ENCODE results near the gene PET100. TPM values are rescaled to one million over a fixed set of nuclear protein-coding genes. Genes with fewer than 3 reads are reported as not detected.
"Not testable (repeated sequence)": the region's sequence is repeated elsewhere in the genome, so short reads cannot be mapped to it uniquely, and the experiment has no call there.

PET100 gene
- polyA plus RNA-seq, 1 donor: 61.0 TPM

DNA sequence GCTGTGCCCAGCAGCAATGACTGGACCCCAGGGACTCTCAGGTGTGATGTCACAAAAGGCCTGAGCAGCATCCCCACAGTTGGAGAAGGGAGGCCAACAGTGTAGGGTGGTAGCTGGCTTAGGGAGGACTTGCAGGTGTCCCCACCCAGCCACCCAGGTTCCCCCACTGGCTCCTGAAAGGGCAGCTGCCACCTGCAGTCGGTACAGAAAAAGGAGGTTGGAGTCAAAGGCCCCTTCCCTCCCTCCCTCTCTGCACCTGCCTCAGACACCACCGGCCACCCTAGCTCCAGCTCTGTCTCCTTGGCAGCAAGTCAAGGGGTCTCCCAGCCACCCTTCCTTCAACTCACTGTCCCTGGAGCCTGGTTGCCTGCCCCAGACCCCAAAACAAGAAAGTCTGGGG, 4.1 kb downstream of the PET100 start, which contains the start of gene PCP2:
Gene PCP2, minus strand, starts transcription at position 22 of the 400 bp plus-strand sequence. CDS start 262 bp downstream, outside the sequence.
- DNase-seq (ENCODE audit: low read depth): no peak

GRCh38 chr19:7635670-7636069, 6.1 kb downstream of the PET100 start:
- DNase-seq (ENCODE audit: low read depth): no peak

- no peak for DNase-seq (ENCODE audit: low read depth)
These were observed 6.7 kb downstream of the PET100 start for GRCh38 chr19:7636317-7636690.

DNA sequence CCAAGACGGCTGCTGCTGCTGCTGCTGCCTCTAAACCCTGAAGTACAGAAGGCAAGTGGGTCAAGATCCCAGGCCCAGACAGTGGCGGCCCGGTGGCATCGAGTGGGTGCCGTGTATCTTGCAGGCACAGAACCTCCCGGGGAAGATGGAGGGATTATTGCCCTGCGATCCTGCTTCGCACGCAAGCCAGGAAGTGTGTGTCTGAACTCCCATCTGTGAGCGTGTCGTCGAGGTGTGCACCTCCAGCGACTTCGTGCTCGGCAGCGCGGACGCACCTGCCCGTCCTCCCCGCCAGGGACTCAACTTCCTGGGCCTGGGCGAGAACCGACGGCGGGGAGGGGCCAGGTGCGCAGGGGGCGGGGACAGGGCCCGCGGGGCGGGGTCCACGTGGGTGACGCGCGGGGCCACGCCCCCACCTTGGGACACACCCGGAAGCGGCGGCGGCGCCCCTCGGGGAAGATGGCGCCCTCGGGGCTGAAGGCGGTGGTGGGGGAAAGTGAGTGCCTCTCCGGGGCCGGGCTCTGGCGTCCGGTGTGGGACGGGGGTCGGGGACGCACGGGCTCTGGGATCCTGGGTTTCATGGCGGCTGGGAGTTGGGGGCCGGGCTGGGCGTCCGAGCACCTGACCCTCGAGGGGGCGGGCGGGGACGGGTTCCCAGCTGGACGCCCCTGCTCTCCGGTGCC, 7.2 kb downstream of the PET100 start, which contains the start of gene STXBP2:
Gene STXBP2, plus strand, starts transcription at position 420 of the 683 bp plus-strand sequence. Its CDS starts 40 bp downstream, at position 460.
- no peak for DNase-seq (ENCODE audit: low read depth)

DNA sequence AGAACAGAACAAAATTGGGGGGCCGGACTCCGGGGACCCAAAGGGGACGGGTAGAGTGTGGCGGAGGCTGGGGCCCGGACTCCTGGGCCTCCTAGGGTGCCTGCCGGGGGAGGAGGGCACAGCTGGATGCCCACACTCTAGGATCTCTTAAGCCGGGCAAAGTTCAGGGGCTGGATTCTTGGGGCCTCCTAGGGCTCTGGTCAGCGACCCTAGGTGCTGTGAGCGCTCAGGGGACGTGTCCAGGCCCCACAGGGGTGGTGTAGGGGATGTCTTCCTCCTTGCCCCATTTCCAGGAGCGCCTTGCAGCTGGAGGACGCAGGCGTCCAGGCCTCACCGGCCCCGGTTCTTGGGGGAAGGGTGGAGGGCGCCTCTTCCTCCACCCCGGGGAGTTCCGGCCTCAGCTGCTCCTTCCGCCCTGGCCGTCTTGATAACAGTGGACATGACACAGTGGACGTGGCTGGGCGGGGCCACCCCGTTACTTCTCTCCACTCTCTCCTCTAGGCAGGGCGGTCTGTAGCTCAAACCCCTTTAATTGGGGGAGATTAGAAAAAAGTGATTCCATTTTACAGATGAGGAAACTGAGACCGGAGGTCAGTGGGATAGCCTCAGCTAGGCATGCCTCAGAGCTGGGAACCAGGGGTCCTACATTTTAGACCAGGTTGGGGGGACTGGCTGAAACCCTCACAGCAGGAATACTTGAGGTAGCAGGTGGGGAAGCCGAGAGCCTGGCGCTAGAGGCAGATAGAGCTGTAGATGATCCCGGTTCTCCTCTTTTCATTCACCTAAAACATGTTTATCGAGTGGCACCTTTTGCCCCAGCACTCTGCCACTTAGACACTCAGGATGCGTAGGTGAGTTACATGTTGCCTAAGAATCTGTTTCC, 8.0 kb downstream of the PET100 start:
- no peak for DNase-seq (ENCODE audit: low read depth)

DNA sequence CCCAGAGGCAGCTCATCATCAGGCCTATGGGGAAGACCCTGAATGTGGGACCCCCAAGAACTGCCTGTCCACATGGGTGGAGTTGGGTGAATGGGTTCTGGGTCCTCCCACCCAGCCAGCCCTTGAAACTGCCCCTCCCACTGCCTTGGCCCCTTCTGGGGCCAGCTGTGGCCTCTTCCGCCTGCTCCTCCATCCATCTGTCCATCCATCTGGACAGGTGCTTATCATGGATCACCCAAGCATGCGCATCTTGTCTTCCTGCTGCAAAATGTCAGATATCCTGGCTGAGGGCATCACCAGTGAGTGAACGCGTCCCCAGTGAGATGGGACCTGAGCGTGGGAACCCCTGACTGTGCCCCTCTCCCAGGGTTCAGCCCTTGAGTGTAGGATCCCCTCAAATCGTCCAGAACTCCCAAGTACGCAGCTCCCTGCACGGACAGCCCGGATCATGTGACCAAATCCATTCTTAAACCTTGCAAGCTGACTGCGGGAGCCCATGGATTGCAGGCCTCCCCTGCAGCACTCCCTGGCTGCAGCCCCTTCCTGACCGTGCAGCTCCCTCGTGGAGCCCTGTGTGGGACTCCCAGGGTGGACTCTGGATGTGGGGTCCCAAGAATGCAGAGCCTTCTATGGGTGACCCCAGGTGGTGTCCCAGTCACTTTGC, 9.3 kb downstream of the PET100 start:
- no peak for DNase-seq (ENCODE audit: low read depth)

DNA sequence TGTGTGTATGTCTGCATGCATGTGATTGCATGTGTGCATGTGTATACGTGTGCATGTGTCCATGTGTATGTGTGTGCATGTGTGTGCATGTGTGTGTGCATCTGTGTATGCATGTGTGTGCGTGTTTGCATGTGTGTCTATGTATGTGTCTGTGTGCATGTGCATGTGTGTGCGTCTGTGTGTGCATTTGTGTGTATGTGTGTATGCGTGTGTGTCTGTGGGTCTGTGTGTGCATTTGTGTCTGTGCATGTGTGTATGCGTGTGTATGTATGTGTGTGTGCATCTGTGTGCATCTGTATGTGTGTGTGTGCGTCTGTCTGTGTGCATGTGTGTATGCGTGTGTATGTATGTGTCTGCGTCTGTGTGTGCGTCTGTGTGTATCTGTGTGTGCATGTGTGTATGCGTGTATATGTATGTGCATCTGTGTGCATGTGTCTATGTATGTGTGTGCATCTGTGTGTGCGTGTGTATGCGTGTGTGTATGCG, 10.3 kb downstream of the PET100 start:
- no peak for DNase-seq (ENCODE audit: low read depth)

- no peak for DNase-seq (ENCODE audit: low read depth)
These were observed 11.2 kb downstream of the PET100 start for GRCh38 chr19:7640803-7641202.

- DNase-seq (ENCODE audit: low read depth): no peak
These were observed 12.0 kb downstream of the PET100 start for GRCh38 chr19:7641290-7642276.

GRCh38 chr19:7642295-7643030, 12.9 kb downstream of the PET100 start:
- DNase-seq (ENCODE audit: low read depth): no peak

GRCh38 chr19:7643031-7643415, 13.4 kb downstream of the PET100 start:
- no peak for DNase-seq (ENCODE audit: low read depth)

- not testable (repeated sequence) for DNase-seq (ENCODE audit: low read depth)
These were observed 14.3 kb downstream of the PET100 start for GRCh38 chr19:7643629-7644549.

DNA sequence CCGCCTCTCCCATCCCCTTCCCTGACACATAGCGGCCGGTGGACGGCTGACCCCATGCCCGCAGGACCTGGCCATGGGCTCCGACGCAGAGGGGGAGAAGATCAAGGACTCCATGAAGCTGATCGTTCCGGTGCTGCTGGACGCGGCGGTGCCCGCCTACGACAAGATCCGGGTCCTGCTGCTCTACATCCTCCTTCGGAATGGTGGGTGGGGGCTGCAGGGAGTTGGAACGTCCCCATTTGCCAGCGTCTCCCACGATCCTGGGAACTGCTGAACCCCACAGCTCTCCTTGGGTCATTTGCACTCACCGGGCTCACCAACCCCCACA, 14.9 kb downstream of the PET100 start:
- DNase-seq (ENCODE audit: low read depth): no peak

- DNase-seq (ENCODE audit: low read depth): no peak
These were observed 15.6 kb downstream of the PET100 start for GRCh38 chr19:7645163-7645562.

DNA sequence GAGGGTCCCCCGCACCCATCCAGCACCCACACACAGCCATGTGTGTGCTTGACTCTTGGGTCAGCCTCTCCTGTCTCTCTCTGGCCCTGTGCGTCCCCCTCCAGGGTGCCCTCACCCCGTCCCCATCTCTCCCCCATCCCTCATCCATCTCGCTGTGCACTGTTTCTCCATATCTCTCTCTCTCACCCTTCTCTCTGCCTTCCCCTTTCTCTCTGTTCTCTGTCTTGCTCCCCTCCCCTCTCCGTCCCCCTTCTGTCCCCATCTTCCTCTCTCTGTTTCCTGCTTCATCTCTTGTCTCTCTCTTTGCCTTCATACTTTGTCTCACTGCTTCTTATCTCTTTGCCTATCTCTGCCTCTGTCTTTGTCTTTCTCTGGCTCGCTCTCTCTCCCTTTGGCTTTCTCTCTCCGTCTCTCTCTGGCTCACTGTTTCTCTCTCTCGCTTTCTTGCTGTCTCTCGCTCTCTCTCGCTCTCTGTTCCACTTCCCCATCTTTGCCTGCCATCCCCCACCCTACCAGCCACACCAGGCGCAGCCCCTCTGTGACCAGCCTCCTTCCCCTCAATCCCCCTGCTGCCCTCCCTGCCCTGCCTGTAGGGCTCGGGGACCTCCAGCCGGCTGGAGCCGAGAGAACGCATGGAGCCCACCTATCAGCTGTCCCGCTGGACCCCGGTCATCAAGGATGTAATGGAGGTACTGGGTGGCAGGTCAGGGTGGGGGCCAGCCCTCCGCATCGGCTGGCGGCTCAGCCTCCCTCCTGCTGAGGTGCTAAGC, 16.2 kb downstream of the PET100 start:
- DNase-seq (ENCODE audit: low read depth): no peak

- DNase-seq (ENCODE audit: low read depth): no peak
These were observed 16.8 kb downstream of the PET100 start for GRCh38 chr19:7646426-7646700.

DNA sequence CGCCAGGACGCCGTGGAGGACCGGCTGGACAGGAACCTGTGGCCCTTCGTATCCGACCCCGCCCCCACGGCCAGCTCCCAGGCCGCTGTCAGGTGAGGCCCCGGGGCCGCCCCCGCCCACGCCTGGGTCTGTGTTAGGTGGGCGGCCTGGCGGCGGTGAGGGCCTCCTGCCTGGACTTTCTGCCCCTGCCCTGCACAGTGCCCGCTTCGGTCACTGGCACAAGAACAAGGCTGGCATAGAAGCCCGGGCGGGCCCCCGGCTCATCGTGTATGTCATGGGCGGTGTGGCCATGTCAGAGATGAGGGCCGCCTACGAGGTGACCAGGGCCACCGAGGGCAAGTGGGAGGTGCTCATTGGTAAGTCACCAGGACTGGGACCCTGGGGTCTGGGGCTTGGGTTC, 17.6 kb downstream of the PET100 start:
- no peak for DNase-seq (ENCODE audit: low read depth)

DNA sequence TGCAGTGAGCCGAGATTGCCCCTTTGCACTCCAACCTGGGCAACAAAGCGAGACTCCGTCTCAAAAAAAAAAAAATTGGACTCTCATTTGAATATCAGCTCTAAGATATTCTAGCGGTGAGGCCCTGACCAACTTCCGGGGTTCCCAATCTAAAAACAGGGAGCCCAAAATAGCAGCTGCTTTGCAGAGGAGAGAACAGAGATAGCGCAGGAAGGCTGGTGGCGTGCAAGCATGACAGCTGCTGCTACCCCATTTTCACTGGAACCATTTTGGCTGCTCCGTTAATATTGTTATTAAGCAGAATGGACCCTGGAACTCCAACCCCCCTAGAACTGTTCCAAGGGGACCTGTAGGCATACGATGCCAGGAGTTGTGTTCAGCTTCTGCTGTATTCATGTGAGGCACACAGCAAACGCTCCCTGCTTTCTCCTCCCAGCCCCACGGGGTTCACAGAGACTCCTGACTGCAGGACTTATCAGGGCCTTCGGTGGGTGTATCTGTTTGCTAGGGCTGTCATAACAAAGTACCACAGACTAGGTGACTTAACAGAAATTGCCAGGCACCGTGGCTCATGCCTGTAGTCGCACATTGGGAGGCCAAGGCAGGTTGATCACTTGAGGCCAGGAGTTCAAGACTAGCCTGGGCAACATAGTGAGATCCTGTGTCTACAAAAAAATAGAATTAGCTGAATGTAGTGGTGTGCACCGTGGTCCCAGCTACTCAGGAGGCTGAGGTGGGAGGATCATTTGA, 18.8 kb downstream of the PET100 start:
- no peak for DNase-seq (ENCODE audit: low read depth)

Data from forelimb muscle (tissue), 1 donor.